ENCODE data around the gene CDH5.

DNA sequence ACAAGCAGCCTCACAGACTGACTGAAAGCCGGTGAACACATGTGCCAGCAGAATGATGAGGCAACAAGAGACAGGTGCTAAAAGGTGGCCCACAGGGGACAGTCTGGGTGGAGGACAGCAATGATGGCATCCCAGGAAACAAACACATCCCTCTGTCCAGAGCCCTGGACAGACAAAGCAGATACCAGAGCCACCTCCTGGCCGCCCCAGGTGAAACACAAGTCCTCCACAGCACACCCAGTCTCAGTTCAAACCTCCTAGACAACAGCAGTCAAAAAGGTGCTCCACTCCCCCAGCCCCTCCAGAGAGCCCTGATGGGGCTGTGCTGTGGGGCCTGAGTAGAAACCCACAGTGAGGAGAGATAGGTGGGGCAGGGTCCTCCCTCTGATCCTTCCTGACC is 20.3 kb upstream of the CDH5 start:
- TF ChIP-seq, protein P1, sequence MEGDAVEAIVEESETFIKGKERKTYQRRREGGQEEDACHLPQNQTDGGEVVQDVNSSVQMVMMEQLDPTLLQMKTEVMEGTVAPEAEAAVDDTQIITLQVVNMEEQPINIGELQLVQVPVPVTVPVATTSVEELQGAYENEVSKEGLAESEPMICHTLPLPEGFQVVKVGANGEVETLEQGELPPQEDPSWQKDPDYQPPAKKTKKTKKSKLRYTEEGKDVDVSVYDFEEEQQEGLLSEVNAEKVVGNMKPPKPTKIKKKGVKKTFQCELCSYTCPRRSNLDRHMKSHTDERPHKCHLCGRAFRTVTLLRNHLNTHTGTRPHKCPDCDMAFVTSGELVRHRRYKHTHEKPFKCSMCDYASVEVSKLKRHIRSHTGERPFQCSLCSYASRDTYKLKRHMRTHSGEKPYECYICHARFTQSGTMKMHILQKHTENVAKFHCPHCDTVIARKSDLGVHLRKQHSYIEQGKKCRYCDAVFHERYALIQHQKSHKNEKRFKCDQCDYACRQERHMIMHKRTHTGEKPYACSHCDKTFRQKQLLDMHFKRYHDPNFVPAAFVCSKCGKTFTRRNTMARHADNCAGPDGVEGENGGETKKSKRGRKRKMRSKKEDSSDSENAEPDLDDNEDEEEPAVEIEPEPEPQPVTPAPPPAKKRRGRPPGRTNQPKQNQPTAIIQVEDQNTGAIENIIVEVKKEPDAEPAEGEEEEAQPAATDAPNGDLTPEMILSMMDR (IDR thresholded peaks at IDR 0.05): no peak
- TF ChIP-seq POLR2A (IDR thresholded peaks at IDR 0.05): no peak
